IMR-90 (cell line): ENCODE data around the gene MMEL1. TPM values are rescaled to one million over a fixed set of nuclear protein-coding genes. Genes with fewer than 3 reads are reported as not detected.

Experiments used
- ATAC-seq: fragments of 200-7000 bp; cut with Tn5 transposase; 2 replicates; pipeline ENCODE4 v1.9.1; 2020; ENCODE audit warnings: low read depth, mild to moderate bottlenecking, moderate library complexity
- BruUV-seq: library from RNA; stranded (reverse); fragments of 400-500 nt; replicated peaks from 2 replicates; lab custom pipeline; 2021; lab: Mats Ljungman, UMichigan
- CTCF ChIA-PET: fragments of 300-600 bp; formaldehyde crosslinking; extraction: SDS; loops from one replicate; lab custom pipeline; 2021; ENCODE audit warnings: antibody characterized with exemption; lab: Yijun Ruan, JAX
- POLR2A ChIA-PET: fragments of 300-600 bp; sonication (Branson Sonifier 250); formaldehyde crosslinking; loops from one replicate; lab custom pipeline; 2022; ENCODE audit warnings: antibody characterized with exemption; ENCODE audit not compliant: unreplicated experiment; lab: Charles Lee
- DNase-seq: peaks from one replicate; pipeline ENCODE4 v3.0.0; 2013
- H2AFZ ChIP-seq: replicated peaks from 2 replicates; pipeline ENCODE3; 2013; ENCODE audit warnings: low read length, mild to moderate bottlenecking; ENCODE audit not compliant: poor library complexity
- H2AK5ac ChIP-seq: 2 replicates; pipeline ENCODE4 v1.6.1; 2013; ENCODE audit warnings: low read depth, low read length, inconsistent platforms
- H2AK9ac ChIP-seq: replicated peaks from 2 replicates; pipeline ENCODE3; 2013; ENCODE audit warnings: mild to moderate bottlenecking, low read depth, low read length, moderate library complexity; ENCODE audit not compliant: poor library complexity
- H2BK120ac ChIP-seq: 2 replicates; pipeline ENCODE4 v1.6.1; 2013; ENCODE audit warnings: low read depth, low read length, inconsistent platforms
- H2BK15ac ChIP-seq: 3 replicates; pipeline ENCODE4 v1.6.1; 2013; ENCODE audit warnings: low read depth, low read length, inconsistent platforms
- H2BK20ac ChIP-seq: 2 replicates; pipeline ENCODE4 v1.6.1; 2013; ENCODE audit warnings: low read depth, mild to moderate bottlenecking, inconsistent platforms, low read length, moderate library complexity
- H2BK5ac ChIP-seq: 2 replicates; pipeline ENCODE4 v1.6.1; 2013; ENCODE audit warnings: mild to moderate bottlenecking, low read depth, low read length, inconsistent platforms; ENCODE audit not compliant: poor library complexity, severe bottlenecking
- H3K14ac ChIP-seq: replicated peaks from 2 replicates; pipeline ENCODE4 v1.6.1; 2013; ENCODE audit warnings: low read depth, low read length, inconsistent platforms
- H3K18ac ChIP-seq: 2 replicates; pipeline ENCODE4 v1.6.1; 2013; ENCODE audit warnings: low read depth, low read length, control low read depth
- H3K23ac ChIP-seq: 2 replicates; pipeline ENCODE4 v1.6.1; 2013; ENCODE audit warnings: low read depth, low read length, inconsistent platforms
- H3K27ac ChIP-seq: 2 replicates; pipeline ENCODE4 v1.5.1; 2013; ENCODE audit warnings: mild to moderate bottlenecking, control low read depth, low read length; ENCODE audit not compliant: insufficient read depth
- H3K27me3 ChIP-seq: 2 replicates; pipeline ENCODE4 v1.6.1; 2013; ENCODE audit warnings: low read length; ENCODE audit not compliant: control insufficient read depth, insufficient read depth
- H3K36me3 ChIP-seq: 2 replicates; pipeline ENCODE4 v1.6.1; 2013; ENCODE audit warnings: low read length, mixed read lengths; ENCODE audit not compliant: control insufficient read depth, insufficient read depth
- H3K4ac ChIP-seq: 2 replicates; pipeline ENCODE4 v1.6.1; 2013; ENCODE audit warnings: low read depth, low read length, inconsistent platforms
- H3K4me1 ChIP-seq: 2 replicates; pipeline ENCODE4 v1.6.1; 2013; ENCODE audit warnings: low read length, mixed read lengths; ENCODE audit not compliant: control insufficient read depth, insufficient read depth
- H3K4me2 ChIP-seq: 2 replicates; pipeline ENCODE4 v1.6.1; 2013; ENCODE audit warnings: low read depth, mild to moderate bottlenecking, control low read depth, low read length, moderate library complexity
- H3K4me3 ChIP-seq: 2 replicates; pipeline ENCODE4 v1.5.1; 2013; ENCODE audit warnings: low read depth, mild to moderate bottlenecking, control low read depth, low read length, moderate library complexity; ENCODE audit not compliant: insufficient read depth
- H3K56ac ChIP-seq: 2 replicates; pipeline ENCODE4 v1.6.1; 2013; ENCODE audit warnings: low read length, inconsistent platforms; ENCODE audit not compliant: insufficient read depth; ENCODE audit errors: extremely low read depth
- H3K79me1 ChIP-seq, 2 experiments: 2 replicates each; pipeline ENCODE4 v1.6.1; 2013; ENCODE audit warnings: low read length in 2 of 2, inconsistent platforms in 1 of 2, low read depth in 1 of 2
- H3K9ac ChIP-seq: 2 replicates; pipeline ENCODE4 v1.6.1; 2013; ENCODE audit warnings: low read depth, low read length, control low read depth
- H3K9me1 ChIP-seq: 2 replicates; pipeline ENCODE4 v1.6.1; 2013; ENCODE audit warnings: low read length, inconsistent platforms; ENCODE audit not compliant: insufficient read depth
- H3K9me3 ChIP-seq: 2 replicates; pipeline ENCODE4 v1.6.1; 2013; ENCODE audit warnings: low read length; ENCODE audit not compliant: control insufficient read depth, insufficient read depth
- H4K20me1 ChIP-seq: 2 replicates; pipeline ENCODE4 v1.6.1; 2013; ENCODE audit warnings: low read length, inconsistent platforms; ENCODE audit not compliant: insufficient read depth
- H4K5ac ChIP-seq: 2 replicates; pipeline ENCODE4 v1.6.1; 2013; ENCODE audit warnings: mild to moderate bottlenecking, low read depth, low read length, control low read depth
- H4K8ac ChIP-seq, 2 experiments: 2 replicates each; pipeline ENCODE4 v1.6.1; 2013; ENCODE audit warnings: low read depth in 2 of 2, low read length in 2 of 2, control low read depth in 1 of 2, inconsistent platforms in 1 of 2
- H4K91ac ChIP-seq: 2 replicates; pipeline ENCODE4 v1.6.1; 2013; ENCODE audit warnings: low read depth, low read length, inconsistent platforms; ENCODE audit not compliant: insufficient read depth
- BHLHE40 ChIP-seq: fragments of 150-350 bp; IDR thresholded peaks from 2 replicates; pipeline ENCODE4 v1.6.1; 2016; ENCODE audit warnings: mild to moderate bottlenecking, low read depth, low read length
- CEBPB ChIP-seq: IDR thresholded peaks from 2 replicates; pipeline ENCODE4 v1.6.1; 2012; ENCODE audit warnings: low read depth, low read length, improper control_type of control experiment
- CHD1 ChIP-seq: IDR thresholded peaks from 2 replicates; pipeline ENCODE4 v1.6.1; 2012; ENCODE audit warnings: low read depth, low read length, improper control_type of control experiment
- FOS ChIP-seq: fragments of 150-350 bp; IDR thresholded peaks from 2 replicates; pipeline ENCODE4 v1.6.1; 2016; ENCODE audit warnings: low read depth, low read length
- MAFK ChIP-seq: IDR thresholded peaks from 2 replicates; pipeline ENCODE4 v1.6.1; 2012; ENCODE audit warnings: low read depth, low read length, improper control_type of control experiment
- MAZ ChIP-seq: IDR thresholded peaks from 2 replicates; pipeline ENCODE4 v1.6.1; 2012; ENCODE audit warnings: low read depth, mild to moderate bottlenecking, low read length, improper control_type of control experiment, moderate library complexity, borderline replicate concordance
- MXI1 ChIP-seq: IDR thresholded peaks from 2 replicates; pipeline ENCODE4 v1.6.1; 2012; ENCODE audit warnings: low read depth, mild to moderate bottlenecking, low read length, moderate library complexity, borderline replicate concordance
- RAD21 ChIP-seq: IDR thresholded peaks from 2 replicates; pipeline ENCODE4 v1.6.1; 2012; ENCODE audit warnings: low read length, improper control_type of control experiment
- RCOR1 ChIP-seq: IDR thresholded peaks from 2 replicates; pipeline ENCODE4 v1.6.1; 2012; ENCODE audit warnings: mild to moderate bottlenecking, low read length, improper control_type of control experiment; ENCODE audit not compliant: insufficient replicate concordance
- RFX5 ChIP-seq: IDR thresholded peaks from 2 replicates; pipeline ENCODE4 v1.8.0; 2012; ENCODE audit warnings: low read depth, mild to moderate bottlenecking, low read length, moderate library complexity
- SMC3 ChIP-seq: fragments of 150-350 bp; IDR thresholded peaks from 2 replicates; pipeline ENCODE4 v1.6.1; 2016; ENCODE audit warnings: low read depth, mild to moderate bottlenecking, antibody characterized with exemption, low read length, moderate library complexity
- WGBS, 2 experiments: methylation state at CpG; one replicate each; pipeline versions ENCODE4 v1.1.5 to v1.1.7; 2013; ENCODE audit warnings: missing lambda C conversion rate in 2 of 2; ENCODE audit not compliant: insufficient read length in 1 of 2; ENCODE audit errors: extremely low coverage in 2 of 2; 5-methylcytosine and 5-hydroxymethylcytosine counted together
- dilution Hi-C: fragments of 300-500 bp; cut with HindIII; formaldehyde crosslinking; loops from one replicate; pipeline ENCODE4 v1.14.3; 2018; ENCODE audit warnings: low sequenced_read_pairs; ENCODE audit not compliant: unreplicated experiment
- in situ Hi-C: fragments of 300-500 bp; cut with MboI; formaldehyde crosslinking; loops from 3 replicates; pipeline ENCODE4 v1.14.3; 2019; ENCODE audit warnings: low sequenced_read_pairs, inconsistent platforms, mixed read lengths
- intact Hi-C: fragments of 100-400 bp; cut with micrococcal nuclease; formaldehyde crosslinking; loops from 2 replicates; pipeline ENCODE4 v1.10.0; 2022
- polyA plus RNA-seq, 3 experiments: library from polyadenylated mRNA; depleted of rRNA; stranded (reverse); fragments of >200 nt; gene quantifications; 2 replicates each; pipeline ENCODE4 v1.2.3, GENCODE V29; 2012; ENCODE audit warnings: low replicate concordance in 1 of 3
- total RNA-seq: library from RNA; depleted of rRNA; stranded (reverse); fragments of >200 nt; gene quantifications from 2 replicates; pipeline ENCODE4 v1.2.3, GENCODE V29; 2012
- TF ChIP-seq, protein P1 (sequence below): fragments of 150-350 bp; IDR thresholded peaks from 2 replicates; pipeline ENCODE4 v1.6.1; 2016; ENCODE audit warnings: low read depth, mild to moderate bottlenecking, low read length, moderate library complexity, borderline replicate concordance
- TF ChIP-seq, protein P2 (sequence below): conservative IDR thresholded peaks from 2 replicates; pipeline ENCODE4 v1.5.1; 2012; ENCODE audit warnings: mild to moderate bottlenecking, low read depth, low read length, improper control_type of control experiment
- TF ChIP-seq, protein P3 (sequence below): fragments of 150-350 bp; IDR thresholded peaks from 2 replicates; pipeline ENCODE4 v1.6.1; 2017; ENCODE audit warnings: mild to moderate bottlenecking, antibody characterized with exemption, low read length, low read depth

Gene MMEL1
- total and polyA plus RNA-seq, 2 of the 4 experiments (the other 2 are of a cell fraction) = under 0.01 to 0.12 TPM

DNA sequence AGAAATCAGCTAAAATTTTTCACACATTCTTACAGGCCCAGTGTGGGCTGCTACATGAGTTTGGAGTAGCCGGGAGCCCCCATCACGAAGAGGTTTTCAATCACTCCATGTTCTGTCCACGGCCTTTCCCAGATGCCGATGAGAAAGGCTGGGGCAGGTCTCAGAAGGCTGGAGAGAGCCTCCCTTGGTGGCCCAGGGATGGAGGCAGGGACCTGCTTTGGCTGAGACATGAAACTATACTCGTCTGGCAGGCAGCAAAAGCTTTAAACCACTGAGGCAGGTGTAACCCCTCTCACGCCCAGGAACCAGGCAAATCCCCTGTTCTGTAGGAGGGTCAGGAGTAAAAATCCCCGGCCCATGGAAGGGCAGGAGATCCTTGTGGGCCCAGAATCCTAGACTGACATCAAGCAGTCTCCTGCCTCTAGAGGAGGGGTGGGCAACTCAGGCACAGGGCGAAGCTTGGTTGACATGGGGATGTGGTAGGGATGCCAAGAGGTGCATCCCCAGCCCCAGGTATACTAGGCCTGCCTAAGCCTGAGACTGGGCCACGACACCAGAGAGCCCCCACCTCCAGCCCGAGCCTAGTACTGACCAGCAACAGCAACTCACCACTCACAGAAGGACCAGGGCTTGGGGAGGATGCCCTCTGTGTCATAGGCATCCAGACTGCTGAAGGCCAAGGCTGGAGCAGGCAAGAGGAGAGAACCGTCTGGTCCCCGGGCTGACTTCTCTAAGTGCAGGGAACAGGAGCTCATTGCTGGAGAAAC lies 9.1 kb downstream of the MMEL1 start:
- Histone ChIP-seq H4K8ac (no peak overlapping the region), H2BK120ac (no peak overlapping the region), H3K56ac (no peak overlapping the region), H3K9me1 (no peaks in the 10 kb centered on the region), H2AFZ (no peak overlapping the region), H2BK20ac (no peak overlapping the region), H2BK15ac (no peak overlapping the region), H3K4ac (no peak overlapping the region), H3K4me3 (no peak overlapping the region), H3K9ac (no peak overlapping the region), H3K4me2 (no peak overlapping the region), H3K9me3 (no peaks in the 10 kb centered on the region), H3K27ac (no peak overlapping the region), H3K4me1 (no peaks in the 10 kb centered on the region), H2AK5ac (no peak overlapping the region), H3K79me1 (no peaks in the 10 kb centered on the region), H2AK9ac (no peak overlapping the region), H4K91ac (no peak overlapping the region), H3K27me3 (peaks cover 11% of the 10 kb centered on the region), H3K36me3 (no peaks in the 10 kb centered on the region), H3K14ac (no peak overlapping the region), H3K23ac (no peak overlapping the region), H4K20me1 (no peaks in the 10 kb centered on the region), H3K18ac (no peak overlapping the region), H2BK5ac (no peak overlapping the region), H4K5ac (no peak overlapping the region)
- dilution Hi-C loops = no loop called here
- intact Hi-C loops = no loop called here
- no peak for TF ChIP-seq CHD1
- TF ChIP-seq, protein P1, sequence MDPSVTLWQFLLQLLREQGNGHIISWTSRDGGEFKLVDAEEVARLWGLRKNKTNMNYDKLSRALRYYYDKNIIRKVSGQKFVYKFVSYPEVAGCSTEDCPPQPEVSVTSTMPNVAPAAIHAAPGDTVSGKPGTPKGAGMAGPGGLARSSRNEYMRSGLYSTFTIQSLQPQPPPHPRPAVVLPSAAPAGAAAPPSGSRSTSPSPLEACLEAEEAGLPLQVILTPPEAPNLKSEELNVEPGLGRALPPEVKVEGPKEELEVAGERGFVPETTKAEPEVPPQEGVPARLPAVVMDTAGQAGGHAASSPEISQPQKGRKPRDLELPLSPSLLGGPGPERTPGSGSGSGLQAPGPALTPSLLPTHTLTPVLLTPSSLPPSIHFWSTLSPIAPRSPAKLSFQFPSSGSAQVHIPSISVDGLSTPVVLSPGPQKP = no peak
- TF ChIP-seq MAZ = no peak
- TF ChIP-seq FOS = no peak
- TF ChIP-seq, protein P2, sequence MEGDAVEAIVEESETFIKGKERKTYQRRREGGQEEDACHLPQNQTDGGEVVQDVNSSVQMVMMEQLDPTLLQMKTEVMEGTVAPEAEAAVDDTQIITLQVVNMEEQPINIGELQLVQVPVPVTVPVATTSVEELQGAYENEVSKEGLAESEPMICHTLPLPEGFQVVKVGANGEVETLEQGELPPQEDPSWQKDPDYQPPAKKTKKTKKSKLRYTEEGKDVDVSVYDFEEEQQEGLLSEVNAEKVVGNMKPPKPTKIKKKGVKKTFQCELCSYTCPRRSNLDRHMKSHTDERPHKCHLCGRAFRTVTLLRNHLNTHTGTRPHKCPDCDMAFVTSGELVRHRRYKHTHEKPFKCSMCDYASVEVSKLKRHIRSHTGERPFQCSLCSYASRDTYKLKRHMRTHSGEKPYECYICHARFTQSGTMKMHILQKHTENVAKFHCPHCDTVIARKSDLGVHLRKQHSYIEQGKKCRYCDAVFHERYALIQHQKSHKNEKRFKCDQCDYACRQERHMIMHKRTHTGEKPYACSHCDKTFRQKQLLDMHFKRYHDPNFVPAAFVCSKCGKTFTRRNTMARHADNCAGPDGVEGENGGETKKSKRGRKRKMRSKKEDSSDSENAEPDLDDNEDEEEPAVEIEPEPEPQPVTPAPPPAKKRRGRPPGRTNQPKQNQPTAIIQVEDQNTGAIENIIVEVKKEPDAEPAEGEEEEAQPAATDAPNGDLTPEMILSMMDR = no peak
- TF ChIP-seq, protein P3, sequence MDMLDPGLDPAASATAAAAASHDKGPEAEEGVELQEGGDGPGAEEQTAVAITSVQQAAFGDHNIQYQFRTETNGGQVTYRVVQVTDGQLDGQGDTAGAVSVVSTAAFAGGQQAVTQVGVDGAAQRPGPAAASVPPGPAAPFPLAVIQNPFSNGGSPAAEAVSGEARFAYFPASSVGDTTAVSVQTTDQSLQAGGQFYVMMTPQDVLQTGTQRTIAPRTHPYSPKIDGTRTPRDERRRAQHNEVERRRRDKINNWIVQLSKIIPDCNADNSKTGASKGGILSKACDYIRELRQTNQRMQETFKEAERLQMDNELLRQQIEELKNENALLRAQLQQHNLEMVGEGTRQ = no peak
- TF ChIP-seq MAFK = no peak
- no peak for TF ChIP-seq RCOR1
- TF ChIP-seq CEBPB = no peak
- TF ChIP-seq BHLHE40 = no peak
- no peak for TF ChIP-seq RFX5
- no peak for TF ChIP-seq SMC3
- no peak for TF ChIP-seq MXI1
- no peak for TF ChIP-seq RAD21
- CTCF ChIA-PET = no interaction called here
- POLR2A ChIA-PET = no interaction called here
- BruUV-seq = no TSS peak
- ATAC-seq (no peak), DNase-seq (no peak)
- WGBS, 2 experiments = 67% methylated on average over 3 of the region's 12 CpGs; no CpG with 5 or more reads in 1 of the 2 experiments
- in situ Hi-C loops = no loop called here
